Muscle layer of colon (tissue), 2 donors: ENCODE results near the gene CLEC17A.

ENCODE experiments used
- H3K27ac ChIP-seq: one replicate; pipeline ENCODE4 v1.7.0; 2013; ENCODE audit warnings: low read depth, mild to moderate bottlenecking, low read length, moderate library complexity
- H3K27me3 ChIP-seq, 2 donors: one replicate each; pipeline ENCODE4 v1.7.0; 2013; ENCODE audit warnings: low read length in 2 of 2, mild to moderate bottlenecking in 2 of 2; ENCODE audit not compliant: insufficient read depth in 2 of 2, control insufficient read depth in 1 of 2
- H3K36me3 ChIP-seq: one replicate; pipeline ENCODE4 v1.7.0; 2013; ENCODE audit warnings: mild to moderate bottlenecking, low read length; ENCODE audit not compliant: insufficient read depth
- H3K4me1 ChIP-seq: one replicate; pipeline ENCODE4 v1.7.0; 2013; ENCODE audit warnings: mild to moderate bottlenecking, low read length; ENCODE audit not compliant: insufficient read depth
- H3K4me3 ChIP-seq, 2 donors: one replicate each; pipeline ENCODE4 v1.7.0; 2013; ENCODE audit warnings: low read length in 2 of 2, low read depth in 1 of 2, mild to moderate bottlenecking in 1 of 2, moderate library complexity in 1 of 2
- H3K9ac ChIP-seq: one replicate; pipeline ENCODE4 v1.7.0; 2013; ENCODE audit warnings: low read length
- H3K9me3 ChIP-seq: one replicate; pipeline ENCODE4 v1.7.0; 2013; ENCODE audit warnings: mild to moderate bottlenecking, low read length
- donor health status: abdominal sarcoma.
- donor health status: Adenocarcinoma of cecum.

CLEC17A gene

DNA sequence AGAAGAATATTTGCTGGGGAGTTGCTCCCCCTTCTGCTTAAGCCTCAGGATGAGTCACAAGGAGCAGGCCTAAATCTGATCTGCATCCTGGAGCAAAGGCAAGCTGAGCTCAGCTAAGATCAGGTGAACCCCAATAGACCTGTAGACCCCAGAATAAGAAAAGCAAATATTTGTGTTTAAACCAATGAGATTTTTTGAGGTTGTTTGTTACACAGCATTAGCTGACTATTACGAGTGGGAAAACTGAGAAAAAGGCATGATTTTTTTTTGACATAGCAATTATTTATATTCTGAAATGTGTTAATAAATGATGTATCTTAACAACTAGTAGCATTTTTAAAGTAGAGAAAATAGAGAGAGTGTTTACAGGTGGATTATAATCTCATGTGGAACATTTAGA lies 46.7 kb downstream of the CLEC17A start:
- Histone ChIP-seq H3K27me3 (no peaks in the 10 kb centered on the region), H3K9ac (no peak overlapping the region), H3K4me3 (no peak overlapping the region), H3K4me1 (no peaks in the 10 kb centered on the region), H3K9me3 (no peaks in the 10 kb centered on the region), H3K36me3 (no peaks in the 10 kb centered on the region), H3K27ac (no peak overlapping the region)

DNA sequence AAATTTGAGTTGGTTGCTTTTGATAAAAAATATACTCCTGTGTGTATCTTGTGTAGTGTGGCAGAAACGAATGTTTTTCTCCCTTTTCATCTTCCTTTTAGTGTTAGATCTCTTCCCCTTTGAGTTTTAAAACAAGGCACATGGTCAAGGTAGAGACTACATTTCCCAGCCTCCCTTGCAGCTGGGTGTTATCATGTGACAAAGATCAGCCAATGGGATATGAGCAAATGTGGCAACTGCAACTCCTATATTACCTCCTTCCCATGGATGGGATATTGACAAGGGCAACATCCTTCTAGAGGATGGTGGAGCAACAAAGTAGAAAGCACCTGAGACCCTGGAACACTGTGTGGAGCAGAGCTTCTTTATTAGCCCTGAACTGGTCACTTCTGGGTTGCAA lies 49.4 kb downstream of the CLEC17A start:
- no peaks in the 10 kb centered on the region for H3K36me3 ChIP-seq

DNA sequence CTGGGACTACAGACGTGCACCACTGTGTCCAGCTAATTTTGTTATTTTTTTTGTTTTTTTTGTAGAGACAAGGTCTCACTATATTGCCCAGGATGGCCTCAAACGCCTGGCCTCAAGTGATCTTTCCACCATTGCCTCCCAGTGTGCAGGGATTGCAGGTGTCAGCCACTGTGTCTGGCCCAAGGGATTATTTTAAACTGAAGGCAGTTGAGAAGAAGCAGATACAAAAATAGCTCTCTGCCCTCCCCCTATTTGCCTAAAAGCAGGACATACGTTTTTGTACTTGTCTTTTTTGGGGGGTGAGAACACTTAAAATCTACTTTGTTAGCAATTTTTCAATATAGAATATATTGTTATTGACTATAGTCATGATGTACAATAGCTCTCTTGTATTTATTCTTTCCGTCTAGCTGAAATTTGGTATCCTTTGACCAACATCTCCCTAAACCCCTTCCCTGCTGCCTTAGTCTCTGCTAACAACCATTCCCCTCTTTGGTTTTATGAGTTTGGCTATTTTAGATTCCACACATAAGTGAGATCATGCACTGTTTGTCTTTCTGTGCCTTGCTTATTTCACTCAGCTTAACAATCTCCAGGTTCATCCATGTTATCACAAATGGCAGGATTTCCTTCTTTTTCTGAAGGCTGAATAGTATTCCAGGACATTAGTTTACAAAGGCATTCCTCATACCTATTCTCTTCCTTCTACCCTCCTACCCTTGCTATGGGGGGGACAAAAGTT lies 56.8 kb downstream of the CLEC17A start:
- no peaks in the 10 kb centered on the region for H3K9me3 ChIP-seq
- no peak overlapping the region for H3K4me3 ChIP-seq
- no peaks in the 10 kb centered on the region for H3K27me3 ChIP-seq
- H3K4me1 ChIP-seq: no peaks in the 10 kb centered on the region
- no peak overlapping the region for H3K9ac ChIP-seq
- no peaks in the 10 kb centered on the region for H3K36me3 ChIP-seq
- no peak overlapping the region for H3K27ac ChIP-seq

More for the DNA sequence above, 49.4 kb downstream of the CLEC17A start:
- H3K9ac ChIP-seq: no peak overlapping the region
- H3K27me3 ChIP-seq: no peaks in the 10 kb centered on the region
- H3K27ac ChIP-seq: no peak overlapping the region
- no peaks in the 10 kb centered on the region for H3K9me3 ChIP-seq
- H3K4me3 ChIP-seq: no peak overlapping the region
- no peaks in the 10 kb centered on the region for H3K4me1 ChIP-seq

DNA sequence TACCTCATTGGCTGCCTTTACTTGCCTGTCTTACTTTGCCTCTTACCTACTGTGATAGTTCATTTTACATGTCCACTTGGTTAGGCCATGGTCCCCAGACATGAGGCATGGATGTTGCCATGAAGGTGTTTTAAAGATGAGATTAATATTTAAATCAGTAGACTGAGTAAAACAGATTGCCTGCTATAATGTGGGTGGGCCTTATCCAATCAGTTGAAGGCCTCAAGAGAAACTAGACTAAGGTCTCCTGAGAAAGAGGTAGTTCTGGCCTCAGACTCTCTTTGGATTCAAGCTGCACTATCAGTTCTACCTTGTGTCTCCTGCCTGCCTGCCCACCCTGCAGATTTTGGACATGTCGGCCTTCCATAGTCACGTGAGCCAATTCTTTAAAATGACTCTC lies 65.6 kb downstream of the CLEC17A start:
- no peaks in the 10 kb centered on the region for H3K9me3 ChIP-seq
- no peak overlapping the region for H3K4me3 ChIP-seq
- H3K27me3 ChIP-seq: no peaks in the 10 kb centered on the region
- no peak overlapping the region for H3K9ac ChIP-seq
- H3K27ac ChIP-seq: no peak overlapping the region
- H3K4me1 ChIP-seq: no peaks in the 10 kb centered on the region
- H3K36me3 ChIP-seq: no peaks in the 10 kb centered on the region

DNA sequence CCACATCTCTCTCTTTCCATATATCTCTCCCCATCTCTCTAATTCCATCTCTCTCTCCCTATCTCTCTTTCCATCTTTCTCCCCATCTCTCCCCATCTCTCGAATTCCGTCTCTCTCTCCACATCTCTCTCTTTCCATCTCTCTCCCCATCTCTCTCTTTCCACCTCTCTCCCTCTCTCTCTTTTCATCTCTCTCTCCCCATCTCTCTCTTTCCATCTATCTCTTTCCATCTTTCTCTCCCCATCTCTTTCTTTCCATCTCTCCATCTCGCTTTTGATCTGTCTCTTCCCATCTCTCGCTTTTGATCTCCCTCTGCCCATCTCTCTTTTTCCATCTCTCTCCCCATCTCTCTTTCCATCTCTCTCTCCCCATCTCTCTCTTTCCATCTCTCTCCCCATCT lies 66.1 kb downstream of the CLEC17A start:
- no peak overlapping the region for H3K27ac ChIP-seq

DNA sequence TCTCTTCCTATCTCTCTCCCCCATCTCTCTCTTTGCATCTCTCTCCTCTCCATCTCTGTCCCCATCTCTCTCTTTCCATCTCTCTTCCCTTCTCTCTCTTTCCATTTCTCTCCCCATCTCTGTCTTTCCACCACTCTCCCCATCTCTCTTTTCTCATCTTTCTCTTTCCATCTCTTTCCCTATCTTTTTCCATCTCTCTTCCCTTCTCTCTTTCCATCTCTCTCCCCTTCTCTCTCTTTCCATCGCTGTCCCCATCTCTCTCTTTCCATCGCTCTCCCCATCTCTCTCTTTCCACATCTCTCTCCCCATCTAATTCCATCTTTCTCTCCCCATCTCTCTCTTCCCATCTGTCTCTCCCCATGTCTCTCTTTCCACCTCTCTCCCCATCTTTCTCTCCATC lies 67.3 kb downstream of the CLEC17A start:
- Histone ChIP-seq H3K27ac (no peak overlapping the region), H3K9me3 (no peaks in the 10 kb centered on the region), H3K36me3 (no peaks in the 10 kb centered on the region), H3K9ac (no peak overlapping the region), H3K4me1 (no peaks in the 10 kb centered on the region), H3K27me3 (no peaks in the 10 kb centered on the region), H3K4me3 (no peak overlapping the region)

More for the DNA sequence above, 66.1 kb downstream of the CLEC17A start:
- H3K4me3 ChIP-seq: no peak overlapping the region
- no peaks in the 10 kb centered on the region for H3K36me3 ChIP-seq
- no peak overlapping the region for H3K9ac ChIP-seq
- H3K4me1 ChIP-seq: no peaks in the 10 kb centered on the region
- H3K9me3 ChIP-seq: no peaks in the 10 kb centered on the region
- H3K27me3 ChIP-seq: no peaks in the 10 kb centered on the region

DNA sequence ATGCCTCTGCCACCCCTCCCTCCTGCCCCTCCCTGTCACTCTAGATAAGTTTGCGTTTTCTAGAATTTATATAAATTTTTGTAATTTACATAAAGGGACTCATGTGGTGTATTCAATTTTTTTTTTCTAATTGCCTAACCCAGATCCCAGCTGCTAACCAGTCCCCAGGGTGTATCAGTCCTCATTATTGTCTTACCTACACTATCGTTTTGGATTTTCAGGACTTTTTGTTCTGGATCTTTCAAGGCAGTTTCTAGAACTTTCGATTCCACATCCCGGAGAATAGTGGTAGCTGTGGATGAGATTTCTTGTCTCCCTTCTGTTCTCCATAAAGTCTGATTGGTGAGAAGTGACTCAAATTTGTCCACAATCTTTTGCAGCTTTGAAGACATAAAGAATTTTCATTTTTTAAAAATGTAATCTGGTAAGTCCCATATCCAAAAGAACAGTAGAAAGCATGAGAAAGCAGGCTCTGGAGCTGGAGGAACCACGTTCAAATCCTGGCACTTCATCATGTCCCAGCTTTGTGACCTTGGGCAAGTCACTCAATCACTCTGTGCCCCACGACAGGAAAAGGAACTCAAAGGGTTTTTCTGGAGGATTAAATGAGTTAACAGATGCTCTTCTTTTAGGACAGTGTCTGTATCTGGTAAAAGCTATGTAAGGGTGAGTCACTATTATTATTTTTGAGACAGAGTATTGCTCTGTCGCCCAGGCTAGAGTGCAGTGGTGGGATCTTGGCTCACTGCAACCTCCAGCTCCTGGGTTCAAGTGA lies 72.1 kb downstream of the CLEC17A start:
- H3K27ac ChIP-seq: no peak overlapping the region
- H3K9ac ChIP-seq: no peak overlapping the region
- no peaks in the 10 kb centered on the region for H3K9me3 ChIP-seq
- no peaks in the 10 kb centered on the region for H3K4me1 ChIP-seq
- H3K36me3 ChIP-seq: no peaks in the 10 kb centered on the region
- H3K27me3 ChIP-seq: no peaks in the 10 kb centered on the region
- no peak overlapping the region for H3K4me3 ChIP-seq

DNA sequence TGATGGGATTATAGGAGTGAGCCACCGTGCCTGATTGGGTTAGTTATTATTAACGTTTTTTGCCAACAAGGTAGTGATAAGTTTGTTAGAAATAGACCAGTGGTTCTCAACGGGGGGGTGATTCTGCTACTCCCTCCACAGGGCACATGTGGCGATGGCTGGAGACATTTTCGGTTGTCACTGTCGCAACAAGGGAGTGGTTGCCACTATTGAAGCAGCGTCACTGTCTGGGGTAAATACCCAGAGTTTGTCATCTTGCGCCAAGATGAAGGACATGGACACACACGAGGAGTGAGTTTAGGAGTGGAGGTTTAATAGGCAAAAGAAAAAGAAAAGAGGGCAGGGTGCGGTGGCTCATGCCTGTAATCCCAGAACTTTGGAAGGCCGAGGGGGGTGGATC lies 72.8 kb downstream of the CLEC17A start:
- Histone ChIP-seq H3K4me1 (no peaks in the 10 kb centered on the region), H3K27me3 (no peaks in the 10 kb centered on the region), H3K36me3 (no peaks in the 10 kb centered on the region), H3K9me3 (no peaks in the 10 kb centered on the region), H3K9ac (no peak overlapping the region), H3K27ac (no peak overlapping the region), H3K4me3 (no peak overlapping the region)

DNA sequence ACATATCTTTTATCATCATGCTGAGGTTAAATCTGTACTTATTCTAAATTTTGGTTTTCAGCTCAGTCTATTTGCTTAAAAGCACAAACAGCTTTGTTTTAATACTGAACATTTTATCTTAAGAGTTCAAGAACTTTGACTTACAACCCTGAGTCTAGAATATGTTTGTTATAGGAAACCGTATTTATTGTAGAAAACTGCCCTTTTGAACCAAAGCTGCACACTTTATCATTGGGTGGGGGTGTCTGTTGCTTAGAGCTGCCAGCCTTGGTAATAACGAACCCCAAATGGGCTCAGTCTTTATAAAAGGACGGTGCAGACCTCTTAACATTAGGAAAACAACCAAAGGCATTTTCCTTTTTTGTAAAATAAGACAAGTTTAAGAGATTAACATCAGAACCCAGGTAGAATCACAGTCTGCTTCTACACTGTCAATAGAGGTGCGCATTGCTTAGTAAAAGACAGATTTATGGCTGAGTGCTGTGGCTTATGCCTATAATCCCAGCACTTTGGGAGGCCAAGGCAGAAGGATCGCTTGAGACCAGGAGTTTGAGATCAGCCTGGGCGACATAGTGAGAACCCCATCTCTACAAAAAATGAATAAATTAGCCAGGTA lies 77.1 kb downstream of the CLEC17A start:
- no peaks in the 10 kb centered on the region for H3K9me3 ChIP-seq
- no peak overlapping the region for H3K27ac ChIP-seq
- no peaks in the 10 kb centered on the region for H3K36me3 ChIP-seq
- H3K9ac ChIP-seq: no peak overlapping the region
- H3K4me3 ChIP-seq: no peak overlapping the region
- no peaks in the 10 kb centered on the region for H3K4me1 ChIP-seq
- no peaks in the 10 kb centered on the region for H3K27me3 ChIP-seq

DNA sequence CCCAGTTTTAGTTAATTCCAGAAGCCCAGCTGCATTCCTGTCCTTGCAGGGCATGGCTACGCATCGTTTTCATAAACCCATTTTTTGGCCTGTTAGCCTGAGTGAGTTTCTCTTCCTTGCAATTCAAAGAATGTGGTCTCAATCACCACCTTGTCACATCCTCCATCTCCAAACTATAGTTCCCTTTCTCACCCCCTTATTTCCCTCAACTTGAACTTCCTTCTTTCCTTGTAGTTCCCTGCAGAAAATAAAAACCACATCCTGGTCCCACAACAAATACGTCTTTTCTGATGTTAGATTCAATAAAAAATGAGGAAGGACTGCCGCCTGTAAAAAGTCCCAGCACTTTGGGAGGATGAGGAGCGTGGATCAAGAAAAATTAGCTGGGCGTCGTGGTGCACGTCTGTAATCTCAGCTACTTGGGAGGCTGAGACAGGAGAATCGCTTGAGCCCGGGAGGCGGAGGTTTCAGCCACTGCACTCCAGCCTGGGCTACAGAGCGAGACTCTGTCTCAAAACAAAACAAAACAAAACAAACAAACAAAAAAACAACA lies 78.6 kb downstream of the CLEC17A start:
- Histone ChIP-seq H3K9ac (no peak overlapping the region), H3K9me3 (no peaks in the 10 kb centered on the region), H3K27me3 (no peaks in the 10 kb centered on the region), H3K4me1 (no peaks in the 10 kb centered on the region), H3K36me3 (no peaks in the 10 kb centered on the region), H3K4me3 (no peak overlapping the region), H3K27ac (no peak overlapping the region)
